Neural crest cell (in vitro differentiated cells): Measurements from ENCODE around the gene KCNMA1. TPM values are rescaled to one million over a fixed set of nuclear protein-coding genes. Genes with fewer than 3 reads are reported as not detected.
"Not testable (repeated sequence)": the region's sequence is repeated elsewhere in the genome, so short reads cannot be mapped to it uniquely, and the experiment has no call there.

Source experiments
- DNase-seq: peaks from one replicate; pipeline ENCODE4 v3.0.0; 2021; ENCODE audit warnings: low read depth, mixed read lengths, low spot score
- H3K27ac Mint-ChIP-seq: one replicate; pipeline ENCODE4 v1.8.0; 2021; ENCODE audit warnings: mild to moderate bottlenecking, mixed read lengths; ENCODE audit not compliant: unreplicated experiment
- H3K27me3 Mint-ChIP-seq: 2 replicates; pipeline ENCODE4 v1.8.0; 2021; ENCODE audit warnings: low read depth, mild to moderate bottlenecking, mixed read lengths
- H3K36me3 Mint-ChIP-seq: 2 replicates; pipeline ENCODE4 v1.8.0; 2021; ENCODE audit warnings: low read depth, mild to moderate bottlenecking, mixed read lengths
- H3K4me1 Mint-ChIP-seq: 2 replicates; pipeline ENCODE4 v1.8.0; 2021; ENCODE audit warnings: mixed read lengths
- H3K4me3 Mint-ChIP-seq: one replicate; pipeline ENCODE4 v1.8.0; 2021; ENCODE audit warnings: mild to moderate bottlenecking, mixed read lengths
- H3K9me3 Mint-ChIP-seq: 2 replicates; pipeline ENCODE4 v1.8.0; 2021; ENCODE audit warnings: mixed read lengths
- CTCF ChIP-seq: fragments of 200-600 bp; sonication (generic); conservative IDR thresholded peaks from 2 replicates; pipeline ENCODE4 v1.5.0; 2021; ENCODE audit warnings: antibody characterized with exemption, mild to moderate bottlenecking
- total RNA-seq: library from RNA; stranded (reverse); gene quantifications from 2 replicates; pipeline ENCODE4 v1.2.1, GENCODE V29; 2021

Gene KCNMA1
- total RNA-seq, 1 donor from 2014 or later: 1.7 TPM

- Mint-ChIP-seq H3K27ac (no peak overlapping the region), H3K4me1 (no peaks in the 10 kb centered on the region), H3K36me3 (no peaks in the 10 kb centered on the region), H3K9me3 (peaks cover 9% of the 10 kb centered on the region), H3K27me3 (peaks cover 20% of the 10 kb centered on the region), H3K4me3 (no peak overlapping the region)
- no peak for DNase-seq
- no peak for TF ChIP-seq CTCF
Measured at GRCh38 chr10:77341055-77341454, 296.6 kb downstream of the KCNMA1 start.

GRCh38 chr10:77339872-77340271 lies 297.7 kb downstream of the KCNMA1 start:
- DNase-seq, H3K4me1 Mint-ChIP-seq, H3K36me3 Mint-ChIP-seq, H3K27ac Mint-ChIP-seq, H3K4me3 Mint-ChIP-seq, H3K9me3 Mint-ChIP-seq: not testable (repeated sequence)
- peaks cover 26% of the 10 kb centered on the region for H3K27me3 Mint-ChIP-seq

- Mint-ChIP-seq H3K27ac (no peak overlapping the region), H3K9me3 (peaks cover 9% of the 10 kb centered on the region), H3K4me3 (no peak overlapping the region), H3K36me3 (no peaks in the 10 kb centered on the region), H3K4me1 (no peaks in the 10 kb centered on the region), H3K27me3 (peaks cover 27% of the 10 kb centered on the region)
- no peak for DNase-seq
- TF ChIP-seq CTCF: no peak
Measured at GRCh38 chr10:77339166-77339565, 298.4 kb downstream of the KCNMA1 start.

GRCh38 chr10:77338143-77338542 lies 299.5 kb downstream of the KCNMA1 start:
- Mint-ChIP-seq H3K27me3 (peaks cover 27% of the 10 kb centered on the region), H3K4me1 (no peaks in the 10 kb centered on the region), H3K9me3 (peaks cover 9% of the 10 kb centered on the region), H3K4me3 (no peak overlapping the region), H3K36me3 (no peaks in the 10 kb centered on the region), H3K27ac (no peak overlapping the region)
- TF ChIP-seq CTCF: no peak
- DNase-seq: no peak

- H3K4me3 Mint-ChIP-seq: no peak overlapping the region
- no peak for DNase-seq
- H3K27ac Mint-ChIP-seq: no peak overlapping the region
- no peaks in the 10 kb centered on the region for H3K36me3 Mint-ChIP-seq
- no peaks in the 10 kb centered on the region for H3K4me1 Mint-ChIP-seq
- no peak for TF ChIP-seq CTCF
- peaks cover 37% of the 10 kb centered on the region for H3K27me3 Mint-ChIP-seq
- peaks cover 3% of the 10 kb centered on the region for H3K9me3 Mint-ChIP-seq
Measured at GRCh38 chr10:77334501-77334900, 303.1 kb downstream of the KCNMA1 start.

GRCh38 chr10:77333610-77334340 lies 303.8 kb downstream of the KCNMA1 start:
- H3K9me3 Mint-ChIP-seq: no peaks in the 10 kb centered on the region
- TF ChIP-seq CTCF: no peak
- H3K4me3 Mint-ChIP-seq: no peak overlapping the region
- H3K36me3 Mint-ChIP-seq: no peaks in the 10 kb centered on the region
- no peaks in the 10 kb centered on the region for H3K4me1 Mint-ChIP-seq
- DNase-seq: no peak
- H3K27me3 Mint-ChIP-seq: peaks cover 31% of the 10 kb centered on the region
- no peak overlapping the region for H3K27ac Mint-ChIP-seq
